GM13977 (cell line): ENCODE results near the gene CAPN2.
"Not testable (repeated sequence)": the region's sequence is repeated elsewhere in the genome, so short reads cannot be mapped to it uniquely, and the experiment has no call there.

Experiments
- DNase-seq: peaks from one replicate; pipeline ENCODE4 v3.0.0; 2012; ENCODE audit warnings: low spot score
- CTCF ChIP-seq: IDR thresholded peaks from 2 replicates; pipeline ENCODE4 v1.5.1; 2012; ENCODE audit warnings: mild to moderate bottlenecking, control low read depth; ENCODE audit not compliant: insufficient read depth; ENCODE audit errors: extremely low read depth, missing control alignments
- in situ Hi-C: fragments of 300-500 bp; cut with MboI; formaldehyde crosslinking; loops from one replicate; pipeline ENCODE4 v1.12.0; 2022; ENCODE audit warnings: low sequenced_read_pairs, low pct_unique_long_range_greater_than_20kb, mixed read lengths, inconsistent platforms; ENCODE audit not compliant: unreplicated experiment

The CAPN2 gene

DNA sequence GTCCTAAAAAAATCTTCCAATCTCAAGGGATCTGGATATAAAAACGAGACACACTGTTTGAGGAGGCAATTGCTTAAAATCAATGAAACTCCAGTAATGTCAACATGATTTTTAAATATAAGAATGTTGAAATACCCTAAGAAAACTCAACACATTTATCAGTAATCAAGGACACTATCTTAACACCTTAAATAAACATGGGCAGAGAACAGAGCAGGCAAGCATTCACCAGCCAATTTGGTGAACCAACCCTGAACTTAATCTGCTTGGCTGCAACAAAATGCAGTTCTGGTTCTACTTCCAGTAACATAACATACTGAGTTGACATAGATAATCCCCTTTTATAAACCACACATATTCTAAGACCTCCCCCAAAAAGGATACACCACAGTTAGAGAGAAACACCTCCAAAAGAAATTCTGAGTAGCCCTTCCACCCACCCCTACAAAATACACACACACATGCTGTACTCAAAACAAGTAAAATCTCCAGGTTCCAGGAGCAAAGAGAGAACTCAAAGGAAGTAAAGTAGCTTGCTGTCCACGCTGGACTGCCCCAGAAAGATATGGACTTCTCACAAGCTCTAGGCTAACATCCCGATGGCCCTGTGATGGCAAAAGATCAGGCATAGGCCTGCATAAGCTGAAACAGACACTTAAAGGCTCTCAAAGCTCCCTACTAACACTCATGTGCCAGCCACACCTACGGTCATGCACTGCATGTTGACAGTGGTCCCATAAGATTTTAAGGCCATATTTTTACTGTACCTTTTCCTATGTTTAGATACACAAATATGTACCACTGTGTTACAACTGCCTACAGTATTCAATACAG lies 102.9 kb downstream of the CAPN2 start:
- no peak for TF ChIP-seq CTCF
- no peak for DNase-seq
- in situ Hi-C loops, result no loop called here

DNA sequence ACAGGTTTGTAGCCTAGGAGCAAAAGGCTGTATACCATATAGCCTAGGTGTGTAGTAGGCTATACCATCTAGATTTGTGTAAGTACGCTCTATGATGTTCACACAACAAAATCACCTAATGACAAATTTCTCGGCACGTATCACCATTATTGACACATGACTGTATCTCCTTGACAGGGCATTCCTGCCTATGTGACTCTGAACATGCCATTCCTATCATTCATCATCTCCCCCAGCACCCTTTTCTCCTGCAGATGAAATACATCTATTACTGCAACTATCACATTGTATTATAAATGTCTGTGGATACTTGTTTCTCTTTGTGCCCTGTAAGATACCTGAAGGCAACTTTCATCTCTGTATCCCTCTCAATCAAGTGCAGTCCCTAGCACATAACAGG lies 103.5 kb downstream of the CAPN2 start:
- TF ChIP-seq CTCF, result no peak
- DNase-seq, result no peak
- in situ Hi-C loops, result no loop called here

- DNase-seq, in situ Hi-C loops: not testable (repeated sequence)
These were observed 104.9 kb downstream of the CAPN2 start for GRCh38 chr1:223817265-223817664.

GRCh38 chr1:223819730-223820514 lies 107.6 kb downstream of the CAPN2 start:
- in situ Hi-C loops, result no loop called here
- TF ChIP-seq CTCF, result no peak
- no peak for DNase-seq

GRCh38 chr1:223820515-223820858 lies 108.1 kb downstream of the CAPN2 start:
- no peak for DNase-seq
- in situ Hi-C loops, result no loop called here

DNA sequence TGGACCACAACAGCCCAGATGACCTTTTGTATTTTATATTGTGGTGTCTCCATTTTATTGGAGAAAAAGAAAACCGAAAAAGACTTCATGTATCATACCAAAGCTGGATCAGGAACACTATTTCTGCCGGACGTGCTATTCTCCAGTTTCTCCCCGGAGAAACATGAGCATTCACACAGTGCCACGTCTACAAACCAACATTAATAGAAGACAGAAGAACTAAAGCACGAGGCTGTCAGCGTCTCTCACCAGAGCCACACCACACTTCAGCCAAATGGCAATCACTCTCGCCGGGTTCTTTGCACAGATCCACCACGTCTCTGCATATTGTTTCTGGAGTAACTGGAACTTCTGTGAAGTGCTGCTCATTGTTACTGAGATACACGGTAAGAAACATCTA lies 108.6 kb downstream of the CAPN2 start:
- no peak for TF ChIP-seq CTCF
- DNase-seq, result no peak
- in situ Hi-C loops, result no loop called here

More at GRCh38 chr1:223820515-223820858, 108.1 kb downstream of the CAPN2 start:
- no peak for TF ChIP-seq CTCF

- in situ Hi-C loops, result no loop called here
- no peak for TF ChIP-seq CTCF
- DNase-seq, result no peak
These were observed 111.9 kb downstream of the CAPN2 start for GRCh38 chr1:223824287-223824686.
